GM13976 (cell line): Measurements from ENCODE around the gene BUB3.
"Not testable (repeated sequence)": the region's sequence is repeated elsewhere in the genome, so short reads cannot be mapped to it uniquely, and the experiment has no call there.

Experiments used
- DNase-seq: peaks from one replicate; pipeline ENCODE4 v3.0.0; 2012; ENCODE audit warnings: low spot score
- CTCF ChIP-seq: IDR thresholded peaks from 2 replicates; pipeline ENCODE4 v1.5.1; 2012; ENCODE audit warnings: borderline replicate concordance, mild to moderate bottlenecking; ENCODE audit not compliant: insufficient read depth; ENCODE audit errors: extremely low read depth, missing control alignments, control extremely low read depth
- in situ Hi-C: fragments of 300-500 bp; cut with MboI; formaldehyde crosslinking; loops from one replicate; pipeline ENCODE4 v1.12.0; 2022; ENCODE audit warnings: low sequenced_read_pairs, mixed read lengths, inconsistent platforms; ENCODE audit not compliant: unreplicated experiment

BUB3 gene

GRCh38 chr10:123165445-123166072 is 11.4 kb downstream of the BUB3 start:
- no peak for TF ChIP-seq CTCF
- no peak for DNase-seq
- in situ Hi-C loops: no loop called here

GRCh38 chr10:123166618-123167017 is 12.4 kb downstream of the BUB3 start:
- no peak for TF ChIP-seq CTCF
- DNase-seq: no peak
- in situ Hi-C loops: no loop called here

GRCh38 chr10:123170961-123171360 is 16.8 kb downstream of the BUB3 start:
- TF ChIP-seq CTCF: no peak
- DNase-seq: no peak
- in situ Hi-C loops: no loop called here

GRCh38 chr10:123171616-123172015 is 17.4 kb downstream of the BUB3 start:
- DNase-seq, in situ Hi-C loops: not testable (repeated sequence)

- no peak for DNase-seq
- TF ChIP-seq CTCF: no peak
- in situ Hi-C loops: no loop called here
These were observed 21.5 kb downstream of the BUB3 start for GRCh38 chr10:123175389-123176387.

GRCh38 chr10:123178390-123178789 is 24.2 kb downstream of the BUB3 start:
- in situ Hi-C loops, DNase-seq: not testable (repeated sequence)

GRCh38 chr10:123180101-123181090 is 26.2 kb downstream of the BUB3 start:
- in situ Hi-C loops: no loop called here
- no peak for DNase-seq
- TF ChIP-seq CTCF: no peak
